GM18505 (cell line): Measurements from ENCODE around the gene BEX3.

Source experiments
- ATAC-seq: cut with Tn5 transposase; IDR thresholded peaks from one replicate; pipeline ENCODE4 v1.9.1; 2021; ENCODE audit not compliant: unreplicated experiment
- POLR2A ChIP-seq: IDR thresholded peaks from 4 replicates; pipeline ENCODE4 v1.6.1; 2011; ENCODE audit warnings: borderline replicate concordance; ENCODE audit not compliant: insufficient read depth, insufficient read length; ENCODE audit errors: extremely low read depth

The BEX3 gene

GRCh38 chrX:103417370-103417769 lies 41.0 kb downstream of the BEX3 start:
- no peak for ATAC-seq

GRCh38 chrX:103417933-103418332 lies 41.6 kb downstream of the BEX3 start:
- TF ChIP-seq POLR2A: no peak
- ATAC-seq: no peak

More at GRCh38 chrX:103417370-103417769, 41.0 kb downstream of the BEX3 start:
- TF ChIP-seq POLR2A: no peak

GRCh38 chrX:103418811-103419340 lies 42.5 kb downstream of the BEX3 start:
- TF ChIP-seq POLR2A: no peak

GRCh38 chrX:103423955-103424638 lies 47.8 kb downstream of the BEX3 start:
- no peak for ATAC-seq
- TF ChIP-seq POLR2A: no peak

More at GRCh38 chrX:103418811-103419340, 42.5 kb downstream of the BEX3 start:
- no peak for ATAC-seq
